HCT116 (cell line): Measurements from ENCODE around the gene ACP7. TPM values are rescaled to one million over a fixed set of nuclear protein-coding genes. Genes with fewer than 3 reads are reported as not detected.

Source experiments
- ATAC-seq: fragments of 200-7000 bp; cut with Tn5 transposase; 2 replicates; pipeline ENCODE4 v1.9.1; 2020; ENCODE audit warnings: mild to moderate bottlenecking, moderate library complexity
- BruUV-seq: library from RNA; stranded (reverse); fragments of 400-500 nt; replicated peaks from 2 replicates; lab custom pipeline; 2021; lab: Mats Ljungman, UMichigan
- CTCF ChIA-PET: fragments of 300-600 bp; sonication (Branson Sonifier 250); formaldehyde crosslinking; loops from one replicate; lab custom pipeline; 2021; ENCODE audit warnings: antibody characterized with exemption; lab: Charles Lee
- POLR2A ChIA-PET: fragments of 300-600, 350-600 bp; sonication (Branson Sonifier 250); formaldehyde crosslinking; loops from one replicate; lab custom pipeline; 2021; ENCODE audit warnings: antibody characterized with exemption; lab: Charles Lee
- RAD21 ChIA-PET, 2 experiments: fragments of 300-600 bp; sonication (Branson Sonifier 250); formaldehyde crosslinking; loops; one replicate each; lab custom pipeline; 2023; ENCODE audit warnings: low total read pairs in 2 of 2; ENCODE audit not compliant: uncharacterized antibody in 2 of 2, unreplicated experiment in 2 of 2, low non-redundant PET in 1 of 2; lab: Charles Lee
- DNase-seq: peaks from one replicate; pipeline ENCODE4 v3.0.0-alpha.2; 2010; ENCODE audit warnings: low read depth, low spot score
- H2AFZ ChIP-seq: fragments of 200-600 bp; shearing (Covaris generic), sonication (generic); 2 replicates; pipeline ENCODE4 v1.6.1; 2017; ENCODE audit warnings: low read depth, mixed run types, mixed read lengths, antibody characterized with exemption, low read length; ENCODE audit not compliant: poor library complexity, severe bottlenecking
- H3K27ac ChIP-seq: 2 replicates; pipeline ENCODE4 v1.5.1; 2012; ENCODE audit warnings: low read depth, low read length
- H3K27me3 ChIP-seq: fragments of 200-600 bp; sonication (generic); 2 replicates; pipeline ENCODE4 v1.6.1; 2016; ENCODE audit warnings: mixed run types, low read length, mixed read lengths; ENCODE audit not compliant: insufficient read depth
- H3K36me3 ChIP-seq, 2 experiments: fragments of 200-500 bp in 1 of 2; fragments of 200-600 bp in 1 of 2; sonication (Bioruptor generic) in 1 of 2; sonication (generic) in 1 of 2; 2 replicates each; pipeline versions ENCODE4 v1.5.1 to v1.6.1; 2014 to 2016; ENCODE audit warnings: low read length in 2 of 2, inconsistent platforms in 1 of 2, mixed read lengths in 1 of 2, mixed run types in 1 of 2; ENCODE audit not compliant: insufficient read depth in 2 of 2, control insufficient read depth in 1 of 2
- H3K4me1 ChIP-seq, 2 experiments: fragments of 200-600 bp in 1 of 2; sonication (generic) in 1 of 2; 2 replicates each; pipeline versions ENCODE4 v1.5.1 to v1.6.1; 2012 to 2017; ENCODE audit warnings: low read length in 2 of 2, inconsistent platforms in 1 of 2, mild to moderate bottlenecking in 1 of 2, mixed read lengths in 1 of 2, mixed run types in 1 of 2, moderate library complexity in 1 of 2; ENCODE audit not compliant: insufficient read depth in 2 of 2, control insufficient read depth in 1 of 2
- H3K4me2 ChIP-seq: fragments of 200-600 bp; sonication (generic); 2 replicates; pipeline ENCODE4 v1.6.1; 2017; ENCODE audit warnings: mixed run types, low read length, mixed read lengths
- H3K4me3 ChIP-seq, 2 experiments: fragments of 200-600 bp in 1 of 2; sonication (generic) in 1 of 2; replicated peaks in 1 of 2; 2 replicates each; pipeline ENCODE4 v1.5.1; 2011 to 2016; ENCODE audit warnings: low read length in 2 of 2, control low read depth in 1 of 2, low read depth in 1 of 2, mild to moderate bottlenecking in 1 of 2, mixed read lengths in 1 of 2, mixed run types in 1 of 2
- H3K79me2 ChIP-seq: fragments of 200-600 bp; sonication (generic); 2 replicates; pipeline ENCODE4 v1.6.1; 2017; ENCODE audit warnings: mild to moderate bottlenecking, mixed run types, low read length, moderate library complexity, mixed read lengths; ENCODE audit not compliant: insufficient read depth
- H3K9ac ChIP-seq: fragments of 200-600 bp; sonication (generic); 2 replicates; pipeline ENCODE4 v1.6.1; 2016; ENCODE audit warnings: low read length, mixed read lengths
- H3K9me2 ChIP-seq: fragments of 200-600 bp; sonication (generic), shearing (Covaris generic); 2 replicates; pipeline ENCODE4 v1.6.1; 2017; ENCODE audit warnings: mixed run types, mild to moderate bottlenecking, moderate library complexity; ENCODE audit not compliant: insufficient read depth
- H3K9me3 ChIP-seq, 2 experiments: fragments of 200-500 bp in 1 of 2; fragments of 200-600 bp in 1 of 2; sonication (Bioruptor generic) in 1 of 2; sonication (generic) in 1 of 2; 2 replicates each; pipeline ENCODE4 v1.6.1; 2014 to 2017; ENCODE audit warnings: low read length in 2 of 2, mixed read lengths in 2 of 2, inconsistent platforms in 1 of 2, low read depth in 1 of 2, mild to moderate bottlenecking in 1 of 2, mixed run types in 1 of 2, moderate library complexity in 1 of 2; ENCODE audit not compliant: control insufficient read depth in 1 of 2, insufficient read depth in 1 of 2
- H4K20me1 ChIP-seq: fragments of 200-600 bp; sonication (generic), shearing (Covaris generic); 2 replicates; pipeline ENCODE4 v1.6.1; 2017; ENCODE audit warnings: mixed run types, mild to moderate bottlenecking, moderate library complexity; ENCODE audit not compliant: insufficient read depth
- ATF3 ChIP-seq: IDR thresholded peaks from 2 replicates; pipeline ENCODE4 v1.6.1; 2012
- CBX3 ChIP-seq: IDR thresholded peaks from 2 replicates; pipeline ENCODE4 v1.6.1; 2012; ENCODE audit warnings: low read depth
- EGR1 ChIP-seq: IDR thresholded peaks from 2 replicates; pipeline ENCODE4 v1.6.1; 2012; ENCODE audit warnings: low read depth
- ELF1 ChIP-seq: IDR thresholded peaks from 2 replicates; pipeline ENCODE4 v1.6.1; 2012; ENCODE audit warnings: low read depth, borderline replicate concordance
- JUND ChIP-seq: IDR thresholded peaks from 2 replicates; pipeline ENCODE4 v1.6.1; 2012
- MAX ChIP-seq: IDR thresholded peaks from 2 replicates; pipeline ENCODE4 v1.6.1; 2012
- POLR2A ChIP-seq: IDR thresholded peaks from 2 replicates; pipeline ENCODE4 v1.7.0; 2011; ENCODE audit warnings: borderline replicate concordance; ENCODE audit not compliant: insufficient read depth, insufficient read length; ENCODE audit errors: extremely low read depth
- RAD21 ChIP-seq: IDR thresholded peaks from 2 replicates; pipeline ENCODE4 v1.6.1; 2012; ENCODE audit warnings: low read depth, mild to moderate bottlenecking
- REST ChIP-seq: IDR thresholded peaks from 2 replicates; pipeline ENCODE4 v1.6.1; 2012; ENCODE audit warnings: low read depth
- SIN3A ChIP-seq: IDR thresholded peaks from 2 replicates; pipeline ENCODE4 v1.6.1; 2012; ENCODE audit warnings: low read depth
- TCF7L2 ChIP-seq: IDR thresholded peaks from 2 replicates; pipeline ENCODE4 v1.7.0; 2011; ENCODE audit warnings: borderline replicate concordance, inconsistent platforms; ENCODE audit not compliant: insufficient read depth, insufficient read length; ENCODE audit errors: extremely low read depth
- YY1 ChIP-seq: IDR thresholded peaks from 2 replicates; pipeline ENCODE4 v1.6.1; 2011; ENCODE audit warnings: low read length, low read depth, moderate library complexity, mild to moderate bottlenecking; ENCODE audit not compliant: insufficient replicate concordance; ENCODE audit errors: extremely low read depth
- ZBTB33 ChIP-seq: IDR thresholded peaks from 2 replicates; pipeline ENCODE4 v1.6.1; 2011; ENCODE audit warnings: mild to moderate bottlenecking, low read length, moderate library complexity; ENCODE audit not compliant: insufficient replicate concordance; ENCODE audit errors: extremely low read depth
- ZFX ChIP-seq: fragments of 450-650 bp; IDR thresholded peaks from 2 replicates; pipeline ENCODE4 v1.6.1; 2017
- intact Hi-C: fragments of 100-400 bp; cut with micrococcal nuclease; formaldehyde crosslinking; loops from 2 replicates; pipeline ENCODE4 v1.10.0; 2022
- total RNA-seq: library from RNA; stranded (reverse); gene quantifications from one replicate; pipeline ENCODE4 v1.2.1, GENCODE V29; 2021; ENCODE audit not compliant: unreplicated experiment

ACP7 gene
- total RNA-seq, 1 experiment from 2014 or later: 4.7 TPM

GRCh38 chr19:39074205-39074692 lies 9.9 kb upstream of the ACP7 start:
- Histone ChIP-seq H3K9me2 (no peaks in the 10 kb centered on the region), H3K4me3 (peak overlapping the region in 1 of 2 experiments; percentile 41; a peak in 1 of 4 replicates), H3K79me2 (peaks cover 6% of the 10 kb centered on the region; the same call in 1 of the 2 replicates), H3K27me3 (no peaks in the 10 kb centered on the region), H2AFZ (no peak overlapping the region), H3K27ac (peak overlapping the region; percentile 72), H3K9me3 (no peaks in the 10 kb centered on the region), H3K36me3 (no peaks in the 10 kb centered on the region), H3K4me1 (peaks cover 66 to 85% of the 10 kb centered on the region in 2 experiments), H3K4me2 (peak overlapping the region; percentile 84), H3K9ac (peak overlapping the region; percentile 31), H4K20me1 (no peaks in the 10 kb centered on the region)
- POLR2A ChIA-PET: interaction anchor here (0.8 to 1.4 kb wide), 9 partner anchors 9 to 43 kb away, joined by 3 to 8 read pairs (median 7); partner anchors contain the start of gene FBXO27
- TF ChIP-seq YY1 (no peak), MAX (no peak), ATF3 (no peak), POLR2A (no peak), ZBTB33 (no peak), SIN3A (no peak), ZFX (no peak), RAD21 (no peak), CBX3 (no peak), JUND (no peak), EGR1 (no peak), REST (no peak), TCF7L2 (no peak), ELF1 (no peak)
- ATAC-seq (no peak), DNase-seq (no peak)
- RAD21 ChIA-PET: interaction anchor here in 1 of 2 experiments (0.6 kb wide), 1 partner anchor 137 kb away, joined by 3 read pairs; no protein-coding TSS in a partner anchor
- CTCF ChIA-PET: interaction anchor here (0.8 to 1.6 kb wide), 4 partner anchors 9 to 35 kb away, joined by 4 to 5 read pairs (median 5); no protein-coding TSS in a partner anchor
- intact Hi-C loops: no loop called here
- TSS peak; percentile 98 for BruUV-seq
